ENCODE measurements around the gene MAP2K5.

The MAP2K5 gene

GRCh38 chr15:67813104-67813634, 270.7 kb downstream of the MAP2K5 start:
- DNase-seq = no peak

GRCh38 chr15:67815036-67815592, 272.6 kb downstream of the MAP2K5 start:
- no peak for DNase-seq

DNA sequence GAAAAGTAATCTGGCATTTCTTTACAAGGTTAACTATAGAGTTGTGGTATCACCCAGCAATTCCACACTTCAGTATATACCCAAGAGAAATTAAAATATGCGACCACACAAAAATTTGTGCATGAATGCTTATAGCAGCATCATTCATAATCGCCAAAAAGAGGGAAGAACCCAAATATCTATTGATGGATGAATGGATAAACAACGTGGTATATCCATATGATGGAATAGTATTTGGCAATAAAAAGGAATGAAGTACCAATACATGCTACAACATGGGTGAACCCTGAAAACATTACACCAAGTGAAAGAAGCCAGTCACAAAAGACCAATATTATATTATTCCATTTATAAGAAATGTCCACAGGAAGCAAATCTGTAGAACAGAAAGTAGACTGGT, 274.2 kb downstream of the MAP2K5 start:
- no peak for DNase-seq

DNA sequence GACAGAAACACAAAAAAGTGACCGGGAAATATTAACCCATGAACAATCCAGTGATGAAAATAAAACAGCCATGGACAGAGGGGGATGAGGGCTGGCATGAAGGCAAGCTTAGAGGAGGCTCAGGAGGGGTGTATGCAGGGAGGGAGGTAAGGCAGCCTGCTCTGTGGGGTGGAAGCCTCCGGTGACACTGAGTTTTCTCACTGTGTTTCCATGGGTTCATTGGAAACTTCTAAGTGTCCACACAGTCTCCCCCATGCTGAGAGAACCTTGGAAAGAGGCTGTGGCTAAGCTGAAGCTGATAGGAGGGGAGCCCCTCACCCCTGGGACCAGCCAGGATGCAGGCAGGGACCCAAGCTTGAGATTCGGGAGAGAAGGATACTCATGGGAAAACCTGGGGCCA, 276.0 kb downstream of the MAP2K5 start:
- no peak for DNase-seq

GRCh38 chr15:67819636-67820035, 277.1 kb downstream of the MAP2K5 start:
- DNase-seq = no peak

- no peak for DNase-seq
Observed at GRCh38 chr15:67820122-67820991, 277.9 kb downstream of the MAP2K5 start.

- no peak for DNase-seq
Observed at GRCh38 chr15:67820992-67821783, 278.7 kb downstream of the MAP2K5 start.

DNA sequence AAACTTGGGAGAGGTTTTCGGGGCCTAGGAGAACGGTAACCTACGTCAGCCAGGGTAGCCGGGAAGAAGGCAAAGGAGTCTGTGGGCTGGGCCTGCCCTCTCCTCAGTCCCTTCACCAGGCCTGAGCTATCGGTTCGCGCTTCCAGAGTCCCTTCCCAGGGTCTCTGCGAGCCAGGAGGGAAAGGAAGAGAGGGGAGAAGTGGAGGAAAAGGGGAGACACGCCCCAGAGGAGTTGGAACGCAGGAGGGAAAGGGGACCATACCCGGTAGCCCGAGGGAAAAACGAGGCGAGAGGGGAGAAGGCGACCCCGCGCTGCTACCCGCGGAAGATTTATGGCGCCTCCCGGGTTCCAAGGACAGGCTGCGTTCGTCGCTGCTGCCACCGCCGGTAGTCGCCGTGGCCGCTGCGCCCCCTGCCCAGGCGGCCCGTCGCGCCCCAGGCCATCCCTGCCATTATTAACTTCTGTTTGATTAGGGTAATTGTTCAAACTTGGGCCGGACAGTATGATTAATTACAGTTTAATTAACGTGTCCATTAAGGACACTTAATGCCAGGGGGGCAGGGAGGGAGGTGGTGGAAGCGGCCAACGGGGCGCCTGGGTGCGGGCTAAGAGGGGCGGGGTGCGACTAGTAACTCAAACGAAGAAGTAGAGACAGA, 279.4 kb downstream of the MAP2K5 start:
- DNase-seq = no peak

GRCh38 chr15:67822537-67823313, 280.2 kb downstream of the MAP2K5 start:
- DNase-seq = no peak

GRCh38 chr15:67823314-67824196, 281.1 kb downstream of the MAP2K5 start:
- no peak for DNase-seq

DNA sequence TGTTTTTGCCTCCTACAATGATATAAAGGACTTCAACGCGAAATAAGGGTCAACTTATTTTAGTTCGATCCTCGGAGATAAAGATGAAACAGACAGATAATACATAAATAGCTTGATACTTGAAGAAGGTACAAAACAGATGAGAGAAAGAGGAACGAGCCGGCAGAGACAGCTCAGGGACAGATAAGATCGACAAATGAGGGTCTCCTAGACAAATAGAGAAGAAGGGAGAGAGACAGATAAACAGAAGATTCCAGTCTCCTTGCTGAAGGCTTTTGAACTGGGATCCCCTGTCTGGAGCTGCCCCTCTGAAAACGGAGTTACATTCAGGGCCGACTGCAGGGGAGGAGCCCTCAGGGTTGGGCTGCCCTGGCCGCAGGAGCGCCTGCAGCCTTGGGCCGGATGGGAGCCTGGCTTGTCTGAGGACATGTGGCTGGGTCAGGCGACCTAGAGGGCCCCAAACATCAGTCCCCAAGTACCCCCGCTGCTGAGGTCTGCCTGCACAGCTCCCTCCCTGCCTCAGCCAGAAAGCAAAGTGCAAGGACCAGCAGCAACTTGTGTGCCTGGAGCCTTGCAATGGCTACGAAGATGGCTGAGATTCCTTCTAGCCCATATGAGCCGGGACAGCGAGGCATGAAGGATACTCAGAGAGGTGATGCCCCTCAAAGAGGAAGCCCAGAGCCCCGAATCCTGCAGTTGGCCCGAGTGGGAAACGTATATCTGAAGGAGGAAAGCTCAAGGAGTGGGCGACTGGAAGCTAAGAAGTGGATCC, 281.9 kb downstream of the MAP2K5 start:
- DNase-seq = no peak

DNA sequence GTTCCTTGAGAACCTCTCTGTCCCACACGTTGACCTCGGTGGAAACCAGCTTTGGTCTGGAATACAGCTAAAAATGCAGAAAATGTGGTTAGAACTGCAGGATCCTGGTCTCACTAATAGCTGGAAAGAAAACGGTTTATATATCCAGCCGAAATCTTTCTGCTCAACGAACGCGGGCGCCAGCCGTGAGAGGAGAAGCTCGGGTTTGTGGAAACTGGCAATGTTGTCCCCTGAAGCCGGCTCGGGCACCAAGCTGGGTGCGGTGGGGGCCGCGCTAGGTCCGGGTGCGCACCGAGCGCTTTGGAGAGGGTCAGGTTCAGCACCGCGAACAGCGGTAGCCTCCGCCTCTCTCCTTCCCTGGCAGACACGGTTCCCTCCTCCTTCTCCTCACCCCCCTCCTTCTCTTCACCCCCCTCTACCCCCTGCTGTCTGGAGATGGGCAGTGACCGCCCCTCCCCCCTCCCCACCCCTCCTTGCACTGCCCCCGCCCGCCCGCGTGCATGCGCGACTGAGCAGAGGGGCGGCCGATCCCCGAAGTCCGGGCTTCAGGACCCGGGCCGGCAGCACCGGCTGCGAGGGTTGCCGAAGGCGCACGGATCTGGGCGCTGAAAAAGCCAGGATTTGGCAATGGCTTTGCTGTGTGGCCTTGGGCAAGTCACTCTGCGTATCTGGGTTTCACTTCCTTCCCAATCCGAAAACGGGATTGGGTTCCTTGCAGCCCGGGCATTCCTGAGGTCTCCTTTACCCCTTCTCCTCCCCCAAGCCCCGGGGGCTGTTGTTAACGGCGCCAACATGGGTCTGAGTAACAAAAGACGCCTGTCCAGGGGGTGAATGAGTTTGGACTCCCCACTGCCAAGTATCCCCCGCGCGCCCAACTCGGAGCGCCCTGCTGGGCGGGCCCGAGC, 282.7 kb downstream of the MAP2K5 start, which contains the start of gene SKOR1:
Gene SKOR1, plus strand, starts transcription at position 534 of the 905 bp plus-strand sequence. Its CDS starts 94 bp downstream, at position 628.
- no peak for DNase-seq

GRCh38 chr15:67825881-67826716, 283.6 kb downstream of the MAP2K5 start:
- DNase-seq = no peak

GRCh38 chr15:67826717-67827561, 284.4 kb downstream of the MAP2K5 start:
- no peak for DNase-seq

DNA sequence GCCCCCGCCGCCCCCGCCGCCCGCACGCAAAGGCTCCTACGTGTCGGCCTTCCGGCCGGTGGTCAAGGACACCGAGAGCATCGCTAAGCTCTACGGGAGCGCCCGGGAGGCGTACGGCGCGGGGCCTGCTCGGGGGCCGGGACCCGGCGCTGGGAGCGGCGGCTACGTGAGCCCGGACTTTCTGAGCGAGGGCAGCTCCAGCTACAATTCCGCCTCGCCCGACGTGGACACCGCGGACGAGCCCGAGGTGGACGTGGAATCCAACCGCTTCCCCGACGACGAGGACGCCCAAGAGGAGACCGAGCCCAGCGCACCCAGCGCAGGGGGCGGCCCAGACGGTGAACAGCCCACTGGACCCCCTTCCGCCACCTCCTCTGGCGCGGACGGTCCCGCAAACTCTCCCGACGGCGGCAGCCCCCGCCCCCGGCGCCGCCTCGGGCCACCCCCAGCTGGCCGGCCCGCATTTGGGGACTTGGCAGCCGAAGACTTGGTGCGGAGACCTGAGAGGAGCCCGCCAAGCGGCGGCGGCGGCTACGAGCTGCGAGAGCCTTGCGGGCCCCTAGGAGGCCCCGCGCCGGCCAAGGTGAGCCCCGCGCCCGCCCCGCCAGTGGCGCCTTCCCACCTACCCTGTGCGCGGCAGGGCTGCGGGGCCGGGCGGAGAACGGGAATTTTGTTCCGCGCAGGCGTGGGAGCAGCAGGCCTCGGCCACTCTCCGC, 285.2 kb downstream of the MAP2K5 start:
- no peak for DNase-seq

- DNase-seq = no peak
Observed at GRCh38 chr15:67828278-67828968, 285.9 kb downstream of the MAP2K5 start.
